HG03565 (cell line): ENCODE results near the gene DRD1.
"Not testable (repeated sequence)": the region's sequence is repeated elsewhere in the genome, so short reads cannot be mapped to it uniquely, and the experiment has no call there.

Experiments used
- ATAC-seq: cut with Tn5 transposase; IDR thresholded peaks from one replicate; pipeline ENCODE4 v1.9.1; 2021; ENCODE audit warnings: mild to moderate bottlenecking, moderate library complexity; ENCODE audit not compliant: unreplicated experiment

The DRD1 gene

DNA sequence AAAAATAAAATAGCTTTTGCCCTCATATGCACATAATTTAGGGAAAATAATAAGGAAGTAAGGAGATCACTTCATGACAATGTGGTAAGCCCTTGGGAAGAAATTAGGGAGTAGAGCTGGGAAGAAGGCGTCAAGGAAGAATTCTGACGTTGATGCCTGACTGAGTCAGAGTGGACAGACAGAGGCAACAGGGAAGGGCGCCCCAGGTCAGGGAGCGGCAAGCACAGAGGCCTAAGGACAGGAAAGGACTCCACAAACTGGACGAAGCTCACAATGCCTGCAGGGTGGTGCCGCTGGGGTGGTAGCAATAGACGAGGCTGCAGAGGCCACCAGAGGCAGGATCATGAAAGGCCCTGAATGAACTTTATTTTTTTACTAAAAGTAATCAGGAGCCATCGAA lies 7.6 kb downstream of the DRD1 start:
- no peak for ATAC-seq

DNA sequence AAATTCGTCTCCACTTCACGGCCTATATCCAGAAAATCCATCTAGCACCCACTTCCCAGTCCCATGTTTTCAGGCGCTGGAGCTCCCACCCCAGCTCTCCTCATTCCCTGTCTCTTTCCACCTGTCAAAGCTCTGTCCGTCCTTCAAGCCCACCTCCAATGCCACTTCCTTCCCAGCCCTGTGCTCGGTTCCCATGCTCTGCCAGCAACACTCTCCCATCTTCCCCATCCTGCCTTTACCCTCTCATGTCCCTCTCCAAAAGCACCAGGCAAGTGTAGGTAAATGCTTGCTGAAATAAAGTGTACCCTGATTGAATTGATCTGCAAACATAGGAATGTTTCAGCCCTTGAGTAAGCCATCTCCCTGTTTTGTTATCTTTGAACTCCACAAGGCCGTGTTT lies 9.2 kb downstream of the DRD1 start:
- ATAC-seq, result no peak

DNA sequence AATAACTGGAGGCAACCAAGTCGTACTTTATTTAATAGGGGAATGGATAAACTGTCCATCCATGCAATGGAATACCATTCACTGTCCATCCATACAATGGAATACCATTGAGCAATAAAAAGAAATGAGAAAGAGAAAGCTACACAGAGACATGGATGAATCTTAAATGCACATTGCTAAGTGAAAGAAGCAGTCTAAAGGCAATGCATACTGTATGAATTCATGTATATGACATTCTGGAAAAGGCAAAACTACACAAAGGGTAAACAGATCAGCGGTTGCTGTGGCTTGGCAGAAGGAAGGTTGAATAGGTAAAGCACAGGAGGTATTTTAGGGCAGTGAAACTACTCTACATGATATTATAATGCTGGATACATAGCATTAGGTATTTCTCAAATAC lies 16.2 kb downstream of the DRD1 start:
- no peak for ATAC-seq

- ATAC-seq, result not testable (repeated sequence)
Observed at GRCh38 chr5:175424594-175424993, 19.4 kb downstream of the DRD1 start.

GRCh38 chr5:175422058-175422457 lies 21.9 kb downstream of the DRD1 start:
- ATAC-seq, result no peak

- no peak for ATAC-seq
Observed at GRCh38 chr5:175420383-175420782, 23.6 kb downstream of the DRD1 start.

- ATAC-seq, result no peak
Observed at GRCh38 chr5:175418251-175418650, 25.7 kb downstream of the DRD1 start.

DNA sequence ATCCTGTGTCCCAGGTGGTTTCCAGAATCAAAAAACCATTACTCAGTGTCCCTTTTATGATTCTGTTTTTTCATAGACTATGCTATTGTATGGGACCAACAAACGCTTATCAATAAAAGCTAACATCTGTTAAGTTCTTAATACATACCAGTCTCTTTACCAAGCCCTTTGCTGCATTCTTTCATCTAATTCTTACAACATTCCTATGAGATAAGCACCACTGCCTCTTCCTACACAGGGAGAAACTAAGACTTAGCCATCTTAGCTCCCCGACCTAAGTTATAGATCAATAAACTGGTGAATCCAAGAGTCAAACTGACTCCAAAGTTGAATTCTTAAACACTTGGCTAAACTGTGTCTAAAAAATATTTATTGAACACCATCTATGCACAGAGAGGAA lies 26.6 kb downstream of the DRD1 start:
- no peak for ATAC-seq

GRCh38 chr5:175415303-175415702 lies 28.7 kb downstream of the DRD1 start:
- no peak for ATAC-seq

DNA sequence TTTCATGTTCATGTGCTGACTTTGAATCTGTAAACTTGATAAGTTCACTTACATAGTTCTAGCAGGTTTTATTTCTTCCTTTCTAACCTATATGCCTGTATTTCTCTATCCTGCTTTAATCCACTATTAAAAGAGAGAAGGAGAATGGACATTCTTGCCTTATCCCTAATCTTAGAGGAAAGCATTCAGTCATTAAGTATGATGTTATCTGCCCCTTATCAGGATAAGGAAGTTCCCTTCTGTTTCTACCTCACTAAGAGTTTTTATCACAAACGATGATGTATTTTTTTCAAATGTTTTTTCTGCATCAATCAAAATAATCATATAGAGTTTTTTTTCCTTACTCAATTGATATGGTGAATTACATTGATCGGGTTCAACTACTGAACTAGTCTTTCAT lies 33.1 kb downstream of the DRD1 start:
- ATAC-seq, result no peak

GRCh38 chr5:175406300-175406699 lies 37.7 kb downstream of the DRD1 start:
- ATAC-seq, result no peak

DNA sequence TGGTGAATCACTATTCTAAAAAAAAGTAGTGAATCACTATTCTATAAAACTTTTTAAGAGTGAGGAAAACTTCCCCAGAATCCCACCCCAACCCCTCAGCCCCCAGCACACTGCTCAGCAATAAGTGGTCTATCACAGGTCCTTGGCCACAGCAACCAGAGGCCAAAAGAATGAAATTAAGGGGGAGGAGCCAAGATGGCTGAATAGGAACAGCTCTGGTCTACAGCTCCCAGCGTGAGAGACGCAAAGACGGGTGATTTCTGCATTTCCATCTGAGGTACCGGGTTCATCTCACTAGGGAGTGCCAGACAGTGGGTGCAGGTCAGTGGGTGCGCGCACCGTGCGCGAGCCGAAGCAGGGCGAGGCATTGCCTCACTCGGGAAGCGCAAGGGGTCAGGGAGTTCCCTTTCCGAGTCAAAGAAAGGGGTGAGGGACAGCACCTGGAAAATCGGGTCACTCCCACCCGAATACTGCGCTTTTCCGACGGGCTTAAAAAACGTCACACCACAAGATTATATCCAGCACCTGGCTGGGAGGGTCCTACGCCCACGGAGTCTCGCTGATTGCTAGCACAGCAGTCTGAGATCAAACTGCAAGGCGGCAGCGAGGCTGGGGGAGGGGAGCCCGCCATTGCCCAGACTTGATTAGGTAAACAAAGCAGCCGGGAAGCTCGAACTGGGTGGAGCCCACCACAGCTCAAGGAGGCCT lies 46.2 kb downstream of the DRD1 start:
- not testable (repeated sequence) for ATAC-seq

- not testable (repeated sequence) for ATAC-seq
Observed at GRCh38 chr5:175395430-175395829, 48.6 kb downstream of the DRD1 start.

- no peak for ATAC-seq
Observed at GRCh38 chr5:175394601-175395000, 49.4 kb downstream of the DRD1 start.

DNA sequence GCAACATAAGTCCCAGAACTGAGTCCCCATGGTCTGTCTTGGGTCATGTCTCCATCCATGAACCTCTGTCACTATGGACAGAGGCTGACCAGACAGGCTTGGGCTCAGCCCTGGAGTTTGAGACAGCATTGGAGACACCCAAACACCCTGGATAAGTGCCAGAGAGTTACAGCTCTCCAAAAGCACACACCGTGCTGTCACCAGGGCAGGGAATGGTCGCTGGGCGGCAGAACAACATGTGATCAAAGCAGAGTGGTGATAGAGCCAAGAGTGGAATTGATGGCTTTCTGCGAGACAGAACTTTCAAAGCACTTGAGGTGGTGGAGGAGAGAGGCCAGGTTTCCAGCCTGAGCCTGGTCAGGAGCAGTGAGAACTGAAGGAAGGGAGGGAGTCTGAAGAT lies 50.1 kb downstream of the DRD1 start:
- no peak for ATAC-seq

DNA sequence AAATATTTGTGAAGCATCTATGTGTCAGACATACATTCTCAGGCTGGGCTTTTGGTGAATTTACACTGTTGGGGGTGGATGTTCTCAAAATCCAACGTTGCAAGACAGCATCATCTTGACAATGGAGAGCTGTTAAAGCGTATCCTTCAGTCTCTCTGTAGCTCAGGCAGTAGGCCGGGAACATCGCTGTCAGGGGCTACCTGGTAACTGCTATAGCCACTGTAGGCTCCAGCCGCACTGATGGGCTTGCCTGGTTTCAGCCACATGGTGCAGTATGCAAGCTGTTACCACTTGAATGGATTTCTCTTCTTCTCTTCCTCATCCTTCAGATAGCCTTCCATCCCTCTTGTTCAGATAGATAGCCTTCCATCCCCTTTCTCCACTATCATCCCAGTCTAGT lies 51.7 kb downstream of the DRD1 start:
- no peak for ATAC-seq

GRCh38 chr5:175390352-175391083 lies 53.5 kb downstream of the DRD1 start:
- ATAC-seq, result no peak
